ENCODE measurements around the gene CD109. TPM values are rescaled to one million over a fixed set of nuclear protein-coding genes. Genes with fewer than 3 reads are reported as not detected.
A peak's percentile ranks its signal among the peaks of the same experiment; 100 is the strongest.

Gene CD109
- total RNA-seq, result 6.3 TPM
- long read RNA-seq, partial matches to known transcripts, result 0 of 2 reads
- long read RNA-seq, other reads (novel, unspliced or antisense), result 2 of 2 reads

GRCh38 chr6:73695619-73696421, at the start of gene CD109:
Gene CD109, plus strand, starts transcription at chr6:73696203. Its CDS starts 13 bp downstream, at chr6:73696216.
- DNase-seq (ENCODE audit: low spot score), result peak; percentile 81

GRCh38 chr6:73648166-73648565, 47.8 kb upstream of the CD109 start:
- no peak for DNase-seq (ENCODE audit: low spot score)
- intact Hi-C loops (cut with DNase I), result no loop called here

More at GRCh38 chr6:73695619-73696421, at the start of gene CD109:
- intact Hi-C loops (cut with DNase I), result no loop called here

GRCh38 chr6:73649783-73650182, 46.2 kb upstream of the CD109 start:
- DNase-seq (ENCODE audit: low spot score), result no peak
- intact Hi-C loops (cut with DNase I), result no loop called here

- intact Hi-C loops (cut with DNase I), result loop anchor here (2.0 kb wide), 1 partner anchor 132 kb away; the partner anchor contains the start of gene EEF1A1
- peak; percentile 84 for DNase-seq (ENCODE audit: low spot score)
These were observed 43.1 kb upstream of the CD109 start for GRCh38 chr6:73652637-73653570.

GRCh38 chr6:73653571-73654424, 42.2 kb upstream of the CD109 start, which contains the start of gene SLC17A5:
Gene SLC17A5, minus strand, starts transcription at chr6:73653992. Its CDS starts 106 bp downstream, at chr6:73653886.
- DNase-seq (ENCODE audit: low spot score), result peak; percentile 98
- intact Hi-C loops (cut with DNase I), result loop anchor here (2.0 kb wide), 1 partner anchor 133 kb away; the partner anchor contains the start of gene EEF1A1

GRCh38 chr6:73655341-73655917, 40.6 kb upstream of the CD109 start:
- intact Hi-C loops (cut with DNase I), result no loop called here
- no peak for DNase-seq (ENCODE audit: low spot score)

GRCh38 chr6:73656531-73657145, 39.4 kb upstream of the CD109 start:
- intact Hi-C loops (cut with DNase I), result no loop called here
- DNase-seq (ENCODE audit: low spot score), result no peak

GRCh38 chr6:73657201-73657600, 38.8 kb upstream of the CD109 start:
- no peak for DNase-seq (ENCODE audit: low spot score)
- intact Hi-C loops (cut with DNase I), result no loop called here

- no peak for DNase-seq (ENCODE audit: low spot score)
- intact Hi-C loops (cut with DNase I), result no loop called here
These were observed 31.3 kb upstream of the CD109 start for GRCh38 chr6:73664701-73665100.

- intact Hi-C loops (cut with DNase I), result no loop called here
- no peak for DNase-seq (ENCODE audit: low spot score)
These were observed 30.2 kb upstream of the CD109 start for GRCh38 chr6:73665686-73666319.

- intact Hi-C loops (cut with DNase I), result no loop called here
- no peak for DNase-seq (ENCODE audit: low spot score)
These were observed 29.6 kb upstream of the CD109 start for GRCh38 chr6:73666393-73666792.

GRCh38 chr6:73667798-73668197, 28.2 kb upstream of the CD109 start:
- intact Hi-C loops (cut with DNase I), result no loop called here

GRCh38 chr6:73669005-73669404, 27.0 kb upstream of the CD109 start:
- intact Hi-C loops (cut with DNase I), result no loop called here
- DNase-seq (ENCODE audit: low spot score), result no peak

More at GRCh38 chr6:73667798-73668197, 28.2 kb upstream of the CD109 start:
- DNase-seq (ENCODE audit: low spot score), result no peak

- intact Hi-C loops (cut with DNase I), result loop anchor here (5.0 kb wide), 1 partner anchor 1540 kb away; no protein-coding TSS in a partner anchor
- no peak for DNase-seq (ENCODE audit: low spot score)
These were observed 23.9 kb upstream of the CD109 start for GRCh38 chr6:73671911-73672685.

- intact Hi-C loops (cut with DNase I), result loop anchor here (1.0 kb wide), 1 partner anchor 58 kb away; no protein-coding TSS in a partner anchor
- DNase-seq (ENCODE audit: low spot score), result peak; percentile 88
These were observed 20.4 kb upstream of the CD109 start for GRCh38 chr6:73675466-73676098.

GRCh38 chr6:73679009-73679408, 17.0 kb upstream of the CD109 start:
- intact Hi-C loops (cut with DNase I), result no loop called here
- DNase-seq (ENCODE audit: low spot score), result no peak

All from cardiac septum (tissue), 1 donor.